Stimulated activated CD4-positive, alpha-beta T cell treated with anti-CD3 and anti-CD28 coated beads, Interleukin-4, amount 100 ng/mL, for 1 hour (primary cell): Measurements from ENCODE around the gene LAMC2.
"Not testable (repeated sequence)": the region's sequence is repeated elsewhere in the genome, so short reads cannot be mapped to it uniquely, and the experiment has no call there.

ENCODE experiments used
- DNase-seq: peaks from one replicate; pipeline ENCODE4 v3.0.0-alpha.2; 2020

LAMC2 gene

DNA sequence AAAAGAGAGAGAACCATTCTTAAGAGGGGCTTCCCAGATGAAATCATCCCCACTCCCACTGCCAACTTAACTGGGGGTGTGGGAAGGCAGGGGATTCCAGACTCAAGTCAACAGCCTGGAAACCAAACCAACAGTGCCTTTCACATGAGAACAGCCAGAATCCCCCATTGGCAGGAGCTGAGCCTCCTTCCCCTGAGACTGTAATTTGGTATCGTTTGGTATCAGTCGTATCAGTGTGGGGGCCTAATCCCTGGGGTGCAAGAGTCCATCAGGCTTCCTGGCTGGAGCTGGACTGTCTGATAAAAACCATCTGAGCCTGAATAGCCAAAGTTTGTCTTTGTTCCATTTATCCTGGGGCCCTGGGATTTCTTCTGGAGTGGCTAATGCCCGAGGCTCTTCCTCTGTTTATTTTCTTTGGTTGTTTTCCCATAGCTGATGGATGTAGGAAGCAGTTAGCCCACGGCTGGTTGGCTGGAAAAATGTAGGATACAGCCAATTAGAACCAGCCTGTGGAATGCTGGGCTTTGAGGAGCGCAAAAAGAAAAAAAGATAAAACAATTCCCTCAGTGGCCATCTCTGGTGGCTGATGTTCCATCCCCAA lies 84.6 kb downstream of the LAMC2 start:
- DNase-seq = no peak

DNA sequence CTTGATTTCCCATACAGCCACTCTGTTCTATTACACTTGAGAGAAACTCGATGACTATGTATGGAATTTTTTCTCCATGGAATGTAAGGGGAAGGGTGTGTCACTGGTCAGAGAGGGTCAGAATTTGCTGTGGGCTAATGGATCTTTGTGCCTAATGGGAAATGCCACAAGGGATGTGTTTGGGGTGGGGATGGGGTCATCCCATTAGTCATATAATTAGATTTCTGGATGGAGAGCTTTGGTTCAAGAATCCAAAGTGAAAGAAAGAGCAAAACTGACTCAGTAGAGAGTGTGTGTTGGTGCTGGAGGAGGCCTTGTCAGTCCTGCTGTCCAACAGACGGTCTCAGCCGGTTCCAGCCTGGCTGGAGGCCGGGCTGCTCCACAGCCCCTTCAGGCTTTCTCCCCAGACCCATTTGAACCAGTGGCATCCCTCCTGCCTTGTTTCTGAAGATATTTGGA lies 86.4 kb downstream of the LAMC2 start:
- DNase-seq = no peak

DNA sequence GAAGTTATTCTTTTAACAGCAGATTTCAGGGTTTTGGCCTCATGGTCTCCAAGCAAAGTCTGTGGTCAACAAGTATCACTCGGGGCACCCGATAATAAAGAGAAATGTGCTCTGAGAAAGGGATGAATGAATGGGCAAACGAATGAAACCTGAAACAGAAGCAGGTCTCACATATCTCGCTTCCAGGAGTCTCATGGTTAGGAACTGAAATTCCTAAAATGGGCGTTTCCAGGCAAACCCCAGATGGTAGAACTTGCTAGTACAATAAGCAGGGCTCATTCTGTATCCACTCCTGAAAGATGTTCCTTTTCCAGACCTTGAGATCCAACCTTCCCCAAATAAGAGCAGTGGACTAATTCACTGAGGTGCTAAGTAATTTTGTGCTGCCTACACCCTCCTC lies 87.2 kb downstream of the LAMC2 start:
- no peak for DNase-seq

DNA sequence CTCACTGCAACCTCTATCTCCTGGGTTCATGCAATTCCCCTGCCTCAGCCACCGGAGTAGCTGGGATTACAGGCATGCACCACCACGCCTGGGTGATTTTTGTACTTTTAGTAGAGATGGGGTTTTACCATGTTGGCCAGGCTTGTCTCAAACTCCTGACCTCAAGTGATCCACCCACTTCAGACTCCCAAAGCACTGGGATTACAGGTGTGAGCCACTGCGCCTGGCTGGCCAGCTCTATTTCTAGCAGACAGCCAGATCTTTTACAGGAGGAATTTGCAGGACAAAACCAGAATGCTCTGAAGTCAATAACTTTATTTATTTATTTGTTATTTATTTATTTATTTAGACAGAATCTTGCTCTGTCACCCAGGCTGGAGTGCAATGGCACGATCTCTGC lies 87.9 kb downstream of the LAMC2 start:
- not testable (repeated sequence) for DNase-seq

DNA sequence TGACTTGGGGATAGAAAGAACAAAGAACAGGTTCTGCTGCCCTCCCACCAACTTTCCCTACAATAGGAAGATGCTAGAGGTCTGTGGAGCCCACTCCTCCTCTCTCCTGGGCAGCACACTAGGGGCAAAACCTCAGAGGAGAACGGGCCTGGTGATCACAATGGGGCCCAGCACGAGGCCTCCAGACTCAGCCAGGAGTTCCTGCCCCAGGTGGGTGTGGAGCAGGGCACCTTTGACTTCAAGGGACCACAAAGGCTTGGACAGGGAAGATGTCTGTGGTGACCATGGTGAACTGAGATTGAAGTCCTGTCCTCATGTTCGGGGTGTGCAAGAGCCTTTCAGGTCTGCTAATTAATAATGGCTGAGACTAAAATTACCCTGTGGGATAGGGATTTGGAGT lies 88.8 kb downstream of the LAMC2 start:
- DNase-seq = no peak

- DNase-seq = no peak
Measured at GRCh38 chr1:183275322-183275721, 89.3 kb downstream of the LAMC2 start.

- DNase-seq = no peak
Measured at GRCh38 chr1:183276386-183277080, 90.5 kb downstream of the LAMC2 start.

- no peak for DNase-seq
Measured at GRCh38 chr1:183277821-183278738, 92.0 kb downstream of the LAMC2 start.

- no peak for DNase-seq
Measured at GRCh38 chr1:183278739-183279591, 92.9 kb downstream of the LAMC2 start.

DNA sequence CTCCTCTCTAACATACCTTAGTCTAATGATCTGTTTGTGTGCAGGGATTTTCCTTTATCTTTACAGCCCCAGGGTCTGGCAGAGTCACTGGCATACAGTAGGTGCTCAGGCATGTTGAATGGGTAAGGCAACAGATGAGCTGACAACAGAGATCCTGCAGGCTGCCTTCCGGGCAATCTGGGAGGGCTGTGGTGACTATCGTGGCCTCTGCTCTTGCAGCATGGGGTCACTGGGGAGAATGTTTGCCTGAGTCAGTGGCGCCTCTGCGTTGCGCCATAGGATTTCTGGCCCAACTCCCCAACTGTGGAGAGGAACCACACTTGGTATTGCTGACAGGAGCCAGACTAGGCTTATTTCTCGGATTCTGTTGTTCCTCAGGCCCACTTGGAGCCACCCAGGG lies 93.8 kb downstream of the LAMC2 start:
- no peak for DNase-seq

- DNase-seq = no peak
Measured at GRCh38 chr1:183281039-183281438, 95.0 kb downstream of the LAMC2 start.

- DNase-seq = peak; percentile 71
Measured at GRCh38 chr1:183281553-183282091, 95.6 kb downstream of the LAMC2 start.

GRCh38 chr1:183282101-183282855 lies 96.2 kb downstream of the LAMC2 start:
- DNase-seq = no peak

- DNase-seq = no peak
Measured at GRCh38 chr1:183283286-183283685, 97.2 kb downstream of the LAMC2 start.

DNA sequence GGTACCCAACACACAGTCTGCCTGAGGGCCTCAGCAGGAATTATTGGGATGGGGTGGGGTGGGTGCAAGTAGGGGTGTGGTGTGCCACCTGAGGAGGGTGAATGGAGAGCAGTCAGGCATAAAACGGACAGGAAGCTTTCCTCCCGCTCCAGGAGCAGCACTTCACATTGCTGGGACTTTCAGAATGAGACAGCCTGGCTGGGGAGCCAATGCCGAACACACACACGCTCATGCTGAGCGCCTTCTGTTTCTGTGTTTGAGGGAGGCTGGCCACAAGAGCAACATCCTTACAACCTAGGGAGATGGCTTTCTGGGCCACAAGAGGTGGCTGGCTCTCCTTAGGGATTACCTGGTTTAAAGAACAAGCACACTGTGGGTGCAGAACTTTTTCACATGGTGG lies 98.0 kb downstream of the LAMC2 start:
- no peak for DNase-seq

DNA sequence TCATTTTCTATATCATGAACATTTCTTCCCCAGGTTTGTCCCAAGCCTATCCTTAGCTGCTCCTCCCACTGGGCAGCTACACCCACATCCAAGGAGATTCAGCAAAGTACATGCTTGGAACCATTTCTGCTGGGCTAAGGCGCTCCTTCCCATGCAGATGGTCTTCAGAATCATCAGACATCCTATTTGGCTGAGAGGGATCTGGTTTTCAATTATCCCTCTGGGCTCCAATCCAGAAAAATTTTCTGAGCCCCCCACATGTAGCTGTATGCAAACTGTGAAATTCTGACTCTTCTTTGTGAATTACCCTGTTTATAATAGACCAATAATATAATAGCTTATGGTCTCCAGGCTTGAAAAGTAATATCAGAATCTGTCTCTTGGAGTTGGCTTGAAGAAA lies 99.2 kb downstream of the LAMC2 start:
- no peak for DNase-seq

GRCh38 chr1:183285746-183286145 lies 99.7 kb downstream of the LAMC2 start:
- no peak for DNase-seq

DNA sequence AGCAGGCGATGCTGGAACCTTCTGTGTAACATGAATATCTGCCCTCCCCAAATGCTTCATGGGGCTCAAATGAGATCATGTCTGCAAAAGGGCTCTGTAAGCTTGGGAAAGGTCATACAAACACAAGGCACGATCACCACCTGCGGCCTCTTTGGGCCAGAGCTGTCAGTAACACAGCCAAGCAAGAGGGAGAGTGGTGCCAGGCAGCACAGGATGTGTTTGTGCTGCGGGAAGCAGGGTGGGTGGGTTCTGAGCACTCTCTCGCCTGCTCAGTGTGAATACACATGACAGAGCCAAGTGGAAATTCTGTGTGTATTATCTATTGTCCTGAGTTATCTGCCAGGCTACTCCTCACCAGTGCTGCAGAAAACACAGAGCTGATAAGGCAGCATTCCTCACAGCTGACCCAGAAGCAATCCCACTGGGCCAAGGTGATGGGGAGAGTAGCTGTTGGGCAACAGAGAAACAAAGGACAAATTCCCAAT lies 101.2 kb downstream of the LAMC2 start:
- DNase-seq = no peak

- no peak for DNase-seq
Measured at GRCh38 chr1:183288583-183288982, 102.5 kb downstream of the LAMC2 start.

DNA sequence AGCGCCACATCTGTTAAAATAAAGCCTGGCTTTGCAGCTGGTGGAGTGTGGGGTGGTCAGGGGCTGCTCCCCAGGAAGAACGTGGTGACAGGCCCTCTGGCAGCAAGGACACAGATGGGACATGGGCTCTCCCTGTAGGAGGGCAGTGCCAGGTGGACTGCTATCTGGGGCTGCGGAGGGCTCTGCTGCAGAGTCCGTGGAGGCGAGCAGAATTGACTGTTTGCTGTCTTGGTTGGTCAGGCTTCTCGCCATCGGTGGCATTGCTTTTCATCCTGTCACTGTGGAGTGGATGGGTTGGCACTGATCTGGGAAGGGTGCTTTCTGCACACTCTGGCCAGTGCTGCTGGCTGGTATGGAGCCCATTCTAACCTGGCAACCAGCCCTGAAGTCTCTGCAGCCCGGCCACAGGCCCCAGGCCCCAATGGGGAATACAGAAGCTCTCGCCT lies 103.0 kb downstream of the LAMC2 start:
- DNase-seq = no peak

DNA sequence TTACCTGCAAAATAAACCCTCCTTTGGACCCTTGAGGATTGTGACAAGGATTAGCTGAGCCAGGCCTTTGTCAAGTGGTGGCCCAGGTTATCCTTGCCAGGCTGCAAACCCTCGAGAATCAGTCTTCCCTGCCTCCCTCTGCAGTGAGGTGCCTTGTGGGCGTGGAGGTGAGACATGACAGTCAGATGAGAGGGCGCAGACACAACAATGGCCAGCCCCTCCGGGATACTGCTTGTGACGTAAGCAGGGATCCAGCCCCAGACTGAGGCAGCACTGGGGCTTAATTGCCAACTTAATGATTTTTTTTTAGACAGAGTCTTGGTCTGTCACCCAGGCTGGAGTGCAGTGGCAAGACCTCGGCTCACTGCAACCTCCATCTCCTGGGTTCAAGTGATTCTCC lies 104.6 kb downstream of the LAMC2 start:
- no peak for DNase-seq
